Measurements from ENCODE around the gene UGT1A8. TPM values are rescaled to one million over a fixed set of nuclear protein-coding genes. Genes with fewer than 3 reads are reported as not detected.

The UGT1A8 gene
- total RNA-seq, 1 donor from 2014 or later: not detected

DNA sequence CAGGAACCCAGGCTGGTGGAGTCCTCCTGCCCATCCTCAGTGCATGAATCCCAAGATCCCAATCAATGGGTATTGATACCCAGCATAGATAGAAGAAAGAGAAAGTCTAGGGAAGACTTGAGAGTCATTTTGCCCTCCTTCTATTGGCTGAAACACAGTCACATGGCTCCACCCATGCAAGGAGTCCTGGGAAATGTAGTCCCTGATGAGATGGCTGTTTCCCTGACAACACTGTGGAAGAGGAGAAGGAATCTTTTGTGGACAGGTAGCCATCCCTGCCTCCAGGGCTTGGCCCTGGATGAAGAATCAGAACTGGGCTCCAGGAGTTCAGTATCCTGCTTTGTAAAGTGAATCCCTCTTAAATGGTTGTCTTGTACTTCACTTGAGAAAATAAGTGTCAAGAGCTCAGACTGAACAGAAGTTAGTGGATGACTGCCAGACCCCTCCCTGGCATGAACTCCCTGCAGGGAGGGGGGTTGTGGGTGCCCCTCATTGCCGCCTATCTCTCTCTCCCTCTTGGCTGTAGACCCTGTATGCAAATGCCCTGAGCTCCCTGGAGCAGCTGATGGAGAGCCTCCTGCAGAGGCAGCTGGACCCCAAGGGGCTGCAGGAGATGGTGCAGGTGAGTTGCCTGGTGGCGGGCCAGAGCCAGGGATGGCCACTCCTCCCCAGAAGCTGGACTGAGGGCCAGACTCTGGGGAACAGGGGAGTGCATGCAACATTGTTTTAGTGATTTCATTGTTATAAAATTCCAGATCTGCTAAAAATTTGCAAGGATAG lies 196.8 kb downstream of the UGT1A8 start:
- intact Hi-C loops (cut with DNase I): no loop called here
- Histone ChIP-seq H3K27me3 (no peaks in the 10 kb centered on the region), H3K4me1 (no peaks in the 10 kb centered on the region), H3K9me3 (no peaks in the 10 kb centered on the region), H3K4me3 (no peak overlapping the region), H3K27ac (no peak overlapping the region), H3K36me3 (no peaks in the 10 kb centered on the region)
- TF ChIP-seq, protein P1, sequence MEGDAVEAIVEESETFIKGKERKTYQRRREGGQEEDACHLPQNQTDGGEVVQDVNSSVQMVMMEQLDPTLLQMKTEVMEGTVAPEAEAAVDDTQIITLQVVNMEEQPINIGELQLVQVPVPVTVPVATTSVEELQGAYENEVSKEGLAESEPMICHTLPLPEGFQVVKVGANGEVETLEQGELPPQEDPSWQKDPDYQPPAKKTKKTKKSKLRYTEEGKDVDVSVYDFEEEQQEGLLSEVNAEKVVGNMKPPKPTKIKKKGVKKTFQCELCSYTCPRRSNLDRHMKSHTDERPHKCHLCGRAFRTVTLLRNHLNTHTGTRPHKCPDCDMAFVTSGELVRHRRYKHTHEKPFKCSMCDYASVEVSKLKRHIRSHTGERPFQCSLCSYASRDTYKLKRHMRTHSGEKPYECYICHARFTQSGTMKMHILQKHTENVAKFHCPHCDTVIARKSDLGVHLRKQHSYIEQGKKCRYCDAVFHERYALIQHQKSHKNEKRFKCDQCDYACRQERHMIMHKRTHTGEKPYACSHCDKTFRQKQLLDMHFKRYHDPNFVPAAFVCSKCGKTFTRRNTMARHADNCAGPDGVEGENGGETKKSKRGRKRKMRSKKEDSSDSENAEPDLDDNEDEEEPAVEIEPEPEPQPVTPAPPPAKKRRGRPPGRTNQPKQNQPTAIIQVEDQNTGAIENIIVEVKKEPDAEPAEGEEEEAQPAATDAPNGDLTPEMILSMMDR (IDR thresholded peaks at IDR 0.05): no peak
- TF ChIP-seq POLR2AphosphoS5 (IDR thresholded peaks at IDR 0.05; ENCODE audit: insufficient read depth in 1 of 2, low read depth in 1 of 2) (no peak), POLR2A (IDR thresholded peaks at IDR 0.05) (no peak)
- no peak for DNase-seq (ENCODE audit: extremely low spot score in 2 of 2)

DNA sequence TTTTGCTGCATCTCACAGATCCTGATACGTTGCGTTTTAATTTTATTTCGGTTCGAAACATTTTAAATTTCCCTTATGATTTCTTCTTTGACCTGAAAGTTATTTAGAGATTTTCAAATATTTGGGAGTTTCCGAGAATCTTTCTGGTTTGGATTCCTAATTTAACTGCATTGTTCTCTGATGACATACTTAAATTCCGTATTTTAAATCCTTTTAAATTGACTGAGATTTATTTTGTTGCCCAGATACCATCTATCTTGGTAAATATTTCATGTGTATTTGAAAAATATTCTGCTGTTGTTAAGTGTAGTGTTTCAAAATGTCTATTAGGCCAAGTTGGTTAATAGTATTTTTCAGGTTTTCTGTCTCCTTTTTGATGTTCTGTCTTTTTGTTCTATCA lies 198.4 kb downstream of the UGT1A8 start:
- H3K9me3 ChIP-seq: no peaks in the 10 kb centered on the region
- DNase-seq (ENCODE audit: extremely low spot score in 2 of 2): no peak
- intact Hi-C loops (cut with DNase I): no loop called here
- H3K4me1 ChIP-seq: no peaks in the 10 kb centered on the region
- H3K27ac ChIP-seq: no peak overlapping the region
- H3K36me3 ChIP-seq: no peaks in the 10 kb centered on the region
- H3K27me3 ChIP-seq: no peaks in the 10 kb centered on the region
- H3K4me3 ChIP-seq: no peak overlapping the region
- TF ChIP-seq POLR2A (IDR thresholded peaks at IDR 0.05) (no peak), POLR2AphosphoS5 (IDR thresholded peaks at IDR 0.05; ENCODE audit: insufficient read depth in 1 of 2, low read depth in 1 of 2) (no peak)
- TF ChIP-seq, protein P1 (IDR thresholded peaks at IDR 0.05): no peak

DNA sequence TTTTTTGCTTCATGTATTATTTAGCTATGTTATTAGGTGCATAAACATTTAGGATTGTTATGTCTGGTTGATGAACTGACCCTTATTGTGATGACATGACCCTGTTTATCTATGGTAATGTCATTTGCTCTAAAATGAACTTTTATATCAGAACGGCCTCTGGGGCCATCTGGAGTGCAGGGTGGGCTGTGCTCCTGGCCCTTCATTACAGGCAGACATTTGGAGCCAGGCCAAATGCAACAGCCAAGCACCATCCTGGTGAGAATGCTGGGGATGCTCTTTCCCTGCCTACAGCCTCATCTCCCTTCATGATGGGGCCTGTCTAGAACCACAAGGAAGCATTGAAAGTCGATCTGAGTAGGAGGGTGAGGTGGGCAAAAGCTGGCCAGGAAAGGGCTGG lies 198.9 kb downstream of the UGT1A8 start:
- no peaks in the 10 kb centered on the region for H3K9me3 ChIP-seq
- H3K4me1 ChIP-seq: no peaks in the 10 kb centered on the region
- no peak overlapping the region for H3K4me3 ChIP-seq
- H3K36me3 ChIP-seq: no peaks in the 10 kb centered on the region
- H3K27me3 ChIP-seq: no peaks in the 10 kb centered on the region
- no peak for DNase-seq (ENCODE audit: extremely low spot score in 2 of 2)
- H3K27ac ChIP-seq: no peak overlapping the region
- intact Hi-C loops (cut with DNase I): no loop called here
- TF ChIP-seq, protein P1 (IDR thresholded peaks at IDR 0.05): no peak
- TF ChIP-seq POLR2AphosphoS5 (IDR thresholded peaks at IDR 0.05; ENCODE audit: insufficient read depth in 1 of 2, low read depth in 1 of 2): no peak
- no peak for TF ChIP-seq POLR2A (IDR thresholded peaks at IDR 0.05)

DNA sequence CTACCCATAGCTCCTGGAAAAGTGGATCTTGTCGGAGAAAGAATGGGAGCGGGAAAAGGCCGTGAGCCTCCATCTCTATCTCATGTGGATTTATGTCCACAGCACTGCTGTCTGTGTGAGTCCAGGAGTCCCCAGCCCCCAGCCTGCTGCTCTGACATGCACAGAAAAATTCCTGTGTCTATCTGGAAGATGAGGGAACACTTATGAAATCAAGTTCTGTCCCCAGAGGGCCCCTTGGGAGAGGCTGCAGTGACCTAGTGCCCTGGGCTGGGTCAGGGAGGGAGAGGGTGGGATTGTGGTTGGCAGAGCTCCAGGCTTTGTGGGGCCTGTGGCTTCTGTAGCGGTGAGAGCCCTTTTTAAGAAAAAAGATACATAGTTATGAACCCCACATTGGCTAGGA lies 199.3 kb downstream of the UGT1A8 start:
- no peak overlapping the region for H3K4me3 ChIP-seq
- no peak for TF ChIP-seq POLR2AphosphoS5 (IDR thresholded peaks at IDR 0.05; ENCODE audit: insufficient read depth in 1 of 2, low read depth in 1 of 2)
- no peak for TF ChIP-seq POLR2A (IDR thresholded peaks at IDR 0.05)
- H3K9me3 ChIP-seq: no peaks in the 10 kb centered on the region
- H3K27ac ChIP-seq: no peak overlapping the region
- no peak for DNase-seq (ENCODE audit: extremely low spot score in 2 of 2)
- H3K4me1 ChIP-seq: no peaks in the 10 kb centered on the region
- H3K27me3 ChIP-seq: no peaks in the 10 kb centered on the region
- intact Hi-C loops (cut with DNase I): no loop called here
- no peaks in the 10 kb centered on the region for H3K36me3 ChIP-seq

DNA sequence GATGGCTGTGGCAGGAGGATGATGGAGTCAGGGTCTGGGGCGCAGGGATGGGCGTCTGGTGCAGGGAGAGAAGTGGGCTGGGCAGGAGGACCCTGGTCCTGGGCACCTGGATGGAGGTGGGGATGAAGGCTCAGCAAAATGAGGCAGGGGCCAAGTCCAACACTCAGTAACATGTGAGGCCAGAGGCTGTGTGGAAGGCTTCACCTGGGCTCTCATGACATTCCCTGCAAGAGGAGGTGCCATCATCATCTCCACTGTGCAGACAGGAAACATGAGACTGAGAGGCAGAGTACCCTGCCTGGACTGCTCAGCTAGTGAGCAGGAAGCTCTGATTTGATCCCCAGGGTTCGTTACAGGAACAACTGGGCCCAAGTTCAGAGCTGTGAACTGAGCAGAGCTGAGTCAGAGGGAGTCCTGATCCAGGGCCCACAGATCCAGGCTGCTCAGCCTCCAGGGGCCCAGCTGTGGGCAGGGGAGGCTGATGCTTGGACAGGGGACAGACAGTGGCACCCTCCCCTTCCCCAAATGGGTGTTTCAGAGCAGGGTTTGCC lies 200.0 kb downstream of the UGT1A8 start:
- H3K36me3 ChIP-seq: no peaks in the 10 kb centered on the region
- DNase-seq (ENCODE audit: extremely low spot score in 2 of 2): no peak
- H3K27ac ChIP-seq: no peak overlapping the region
- TF ChIP-seq, protein P1 (IDR thresholded peaks at IDR 0.05): no peak
- no peak for TF ChIP-seq POLR2AphosphoS5 (IDR thresholded peaks at IDR 0.05; ENCODE audit: insufficient read depth in 1 of 2, low read depth in 1 of 2)
- no peak for TF ChIP-seq POLR2A (IDR thresholded peaks at IDR 0.05)
- intact Hi-C loops (cut with DNase I): no loop called here
- H3K9me3 ChIP-seq: no peaks in the 10 kb centered on the region
- no peaks in the 10 kb centered on the region for H3K4me1 ChIP-seq
- no peaks in the 10 kb centered on the region for H3K27me3 ChIP-seq
- no peak overlapping the region for H3K4me3 ChIP-seq

All from vagina (tissue), 2 donors.